Right lobe of liver (tissue), 4 donors: ENCODE results near the gene DPH3.

ENCODE experiments used
- CTCF ChIP-seq, 4 donors: fragments of 200-600 bp in 3 of 4; fragments of 450-650 bp in 1 of 4; IDR thresholded peaks; one replicate each; pipeline versions ENCODE4 v1.5.1 to v1.8.0; 2016 to 2022; ENCODE audit warnings: antibody characterized with exemption in 4 of 4, mild to moderate bottlenecking in 2 of 4
- POLR2A ChIP-seq: fragments of 450-650 bp; IDR thresholded peaks from one replicate; pipeline ENCODE4 v1.6.1; 2017; ENCODE audit warnings: antibody characterized with exemption, mild to moderate bottlenecking
- donor health status: DM: no; HTN: no; CAD: no.
- donor health status: DM: no; HTN: no; CAD: no.
- donor health status: DM: no; HTN: yes; CAD: no.

GRCh38 chr3:16239086-16239770 lies 25.5 kb downstream of the DPH3 start:
- no peak for TF ChIP-seq CTCF (IDR thresholded peaks at IDR 0.05)
- TF ChIP-seq POLR2A, result no peak
